Measurements from ENCODE around the gene CBL.

CBL gene

GRCh38 chr11:119334174-119334930 lies 128.2 kb downstream of the CBL start, which contains the start of gene RNF26:
Gene RNF26, plus strand, starts transcription at chr11:119334527. Its CDS starts 596 bp downstream, at chr11:119335123.
- DNase-seq (ENCODE audit: low spot score): peak; percentile 97

- no peak for DNase-seq (ENCODE audit: low spot score)
Measured at GRCh38 chr11:119335091-119335654, 129.0 kb downstream of the CBL start.

- DNase-seq (ENCODE audit: low spot score): no peak
Measured at GRCh38 chr11:119335655-119336543, 129.8 kb downstream of the CBL start.

GRCh38 chr11:119336744-119337469 lies 130.8 kb downstream of the CBL start:
- DNase-seq (ENCODE audit: low spot score): no peak

- DNase-seq (ENCODE audit: low spot score): no peak
Measured at GRCh38 chr11:119337581-119338317, 131.6 kb downstream of the CBL start.

GRCh38 chr11:119338318-119338890 lies 132.3 kb downstream of the CBL start:
- DNase-seq (ENCODE audit: low spot score): peak; percentile 50

- DNase-seq (ENCODE audit: low spot score): no peak
Measured at GRCh38 chr11:119338965-119339588, 132.9 kb downstream of the CBL start.

- DNase-seq (ENCODE audit: low spot score): no peak
Measured at GRCh38 chr11:119339589-119340334, 133.6 kb downstream of the CBL start.

GRCh38 chr11:119340335-119341221 lies 134.4 kb downstream of the CBL start, which contains the start of gene C1QTNF5:
Gene C1QTNF5, minus strand, starts transcription at chr11:119340883. Its CDS starts 486 bp downstream, at chr11:119340397.
- DNase-seq (ENCODE audit: low spot score): no peak

- DNase-seq (ENCODE audit: low spot score): no peak
Measured at GRCh38 chr11:119341222-119342022, 135.3 kb downstream of the CBL start.

- DNase-seq (ENCODE audit: low spot score): no peak
Measured at GRCh38 chr11:119342023-119342300, 135.8 kb downstream of the CBL start.

- no peak for DNase-seq (ENCODE audit: low spot score)
Measured at GRCh38 chr11:119342362-119343130, 136.4 kb downstream of the CBL start.

- DNase-seq (ENCODE audit: low spot score): no peak
Measured at GRCh38 chr11:119343726-119344125, 137.6 kb downstream of the CBL start.

GRCh38 chr11:119344291-119345010 lies 138.3 kb downstream of the CBL start:
- DNase-seq (ENCODE audit: low spot score): no peak

GRCh38 chr11:119345685-119346084 lies 139.5 kb downstream of the CBL start:
- no peak for DNase-seq (ENCODE audit: low spot score)

- no peak for DNase-seq (ENCODE audit: low spot score)
Measured at GRCh38 chr11:119346605-119347004, 140.5 kb downstream of the CBL start, which contains the start of gene MFRP. Gene MFRP, minus strand, starts transcription at chr11:119346705. Its CDS starts 192 bp downstream, at chr11:119346513.

Measured in RKO (cell line).